Peyer's patch (tissue), 4 donors: ENCODE measurements around the gene LFNG. TPM values are rescaled to one million over a fixed set of nuclear protein-coding genes. Genes with fewer than 3 reads are reported as not detected.
A peak's percentile ranks its signal among the peaks of the same experiment; 100 is the strongest.

Experiments used
- DNase-seq, 3 donors: peaks; one replicate each; pipeline ENCODE4 v3.0.0-alpha.2; 2017 to 2019
- H3K27ac ChIP-seq, 4 donors: fragments of 200-600 bp; sonication (generic); one replicate each; pipeline ENCODE4 v1.5.1; 2016 to 2019
- H3K27me3 ChIP-seq, 2 donors: fragments of 200-600 bp; sonication (generic); one replicate each; pipeline ENCODE4 v1.5.1; 2019
- H3K36me3 ChIP-seq, 3 donors: fragments of 200-600 bp; sonication (generic); one replicate each; pipeline ENCODE4 v1.5.1; 2016 to 2019
- H3K4me1 ChIP-seq, 4 donors: fragments of 200-600 bp; sonication (generic); one replicate each; pipeline ENCODE4 v1.5.1; 2016 to 2019
- H3K4me3 ChIP-seq, 4 donors: fragments of 200-600 bp; sonication (generic); 1 replicate in 3 of 4; 2 replicates in 1 of 4; pipeline ENCODE4 v1.5.1; 2016 to 2019; ENCODE audit warnings: mild to moderate bottlenecking in 1 of 4
- H3K9me3 ChIP-seq, 4 donors: fragments of 200-600 bp; sonication (generic); one replicate each; pipeline ENCODE4 v1.5.1; 2016 to 2019; ENCODE audit warnings: mild to moderate bottlenecking in 1 of 4
- CTCF ChIP-seq, 6 experiments: fragments of 450-650 bp in 4 of 6; fragments of 200-600 bp in 2 of 6; sonication (generic) in 1 of 6; IDR thresholded peaks; one replicate each; pipeline ENCODE4 v1.5.1; 2017 to 2019; ENCODE audit warnings: antibody characterized with exemption in 6 of 6, mild to moderate bottlenecking in 3 of 6, moderate library complexity in 1 of 6
- POLR2A ChIP-seq, 2 donors: fragments of 450-650 bp; IDR thresholded peaks; one replicate each; pipeline ENCODE4 v1.5.1; 2017; ENCODE audit warnings: antibody characterized with exemption in 2 of 2, mild to moderate bottlenecking in 2 of 2, moderate library complexity in 2 of 2
- total RNA-seq, 4 donors: library from RNA; depleted of rRNA; stranded (reverse); fragments of >200 nt; gene quantifications; one replicate each; pipeline ENCODE4 v1.1.0, GENCODE V29; 2016

LFNG gene
- total RNA-seq, 4 donors from 2014 or later = 22.3 to 104 (median 41.7) TPM

GRCh38 chr7:2497500-2498336 is 21.9 kb upstream of the LFNG start:
- H3K4me3 ChIP-seq = no peak overlapping the region

GRCh38 chr7:2498708-2499107 is 20.9 kb upstream of the LFNG start:
- no peaks in the 10 kb centered on the region for H3K36me3 ChIP-seq
- no peak for DNase-seq
- H3K9me3 ChIP-seq = no peaks in the 10 kb centered on the region
- no peak overlapping the region for H3K27ac ChIP-seq
- TF ChIP-seq CTCF (IDR thresholded peaks at IDR 0.05) = no peak
- no peak for TF ChIP-seq POLR2A (IDR thresholded peaks at IDR 0.05)
- peaks cover 0 to 7% (median 0%) of the 10 kb centered on the region in 4 donors for H3K4me1 ChIP-seq
- H3K27me3 ChIP-seq = no peaks in the 10 kb centered on the region
- H3K4me3 ChIP-seq = no peak overlapping the region

More at GRCh38 chr7:2497500-2498336, 21.9 kb upstream of the LFNG start:
- peak in 1 of 3 donors; percentile 44 for DNase-seq
- H3K9me3 ChIP-seq = no peaks in the 10 kb centered on the region
- no peaks in the 10 kb centered on the region for H3K27me3 ChIP-seq
- TF ChIP-seq POLR2A (IDR thresholded peaks at IDR 0.05) (no peak), CTCF (IDR thresholded peaks at IDR 0.05) (no peak)
- H3K27ac ChIP-seq = no peak overlapping the region
- no peaks in the 10 kb centered on the region for H3K36me3 ChIP-seq
- H3K4me1 ChIP-seq = peaks cover 0 to 14% (median 0%) of the 10 kb centered on the region in 4 donors

GRCh38 chr7:2499181-2499580 is 20.4 kb upstream of the LFNG start:
- Histone ChIP-seq H3K27me3 (no peaks in the 10 kb centered on the region), H3K27ac (no peak overlapping the region)
- TF ChIP-seq POLR2A (IDR thresholded peaks at IDR 0.05) = no peak
- no peak for TF ChIP-seq CTCF (IDR thresholded peaks at IDR 0.05)

GRCh38 chr7:2499719-2500430 is 19.7 kb upstream of the LFNG start:
- TF ChIP-seq POLR2A (IDR thresholded peaks at IDR 0.05) (no peak), CTCF (IDR thresholded peaks at IDR 0.05) (no peak)
- Histone ChIP-seq H3K9me3 (no peaks in the 10 kb centered on the region), H3K36me3 (no peaks in the 10 kb centered on the region), H3K4me1 (no peaks in the 10 kb centered on the region), H3K4me3 (no peak overlapping the region), H3K27ac (no peak overlapping the region), H3K27me3 (no peaks in the 10 kb centered on the region)
- no peak for DNase-seq

More at GRCh38 chr7:2499181-2499580, 20.4 kb upstream of the LFNG start:
- H3K9me3 ChIP-seq = no peaks in the 10 kb centered on the region
- DNase-seq = no peak
- no peaks in the 10 kb centered on the region for H3K36me3 ChIP-seq
- H3K4me1 ChIP-seq = peaks cover 0 to 3% (median 0%) of the 10 kb centered on the region in 4 donors
- H3K4me3 ChIP-seq = no peak overlapping the region

GRCh38 chr7:2500701-2501100 is 18.9 kb upstream of the LFNG start:
- Histone ChIP-seq H3K27ac (no peak overlapping the region), H3K36me3 (no peaks in the 10 kb centered on the region), H3K4me3 (no peak overlapping the region), H3K27me3 (no peaks in the 10 kb centered on the region), H3K4me1 (no peaks in the 10 kb centered on the region), H3K9me3 (no peaks in the 10 kb centered on the region)
- no peak for DNase-seq
- TF ChIP-seq CTCF (IDR thresholded peaks at IDR 0.05) = no peak
